Breast epithelium (tissue), 4 donors: Measurements from ENCODE around the gene CASP3. TPM values are rescaled to one million over a fixed set of nuclear protein-coding genes. Genes with fewer than 3 reads are reported as not detected.
"Not testable (repeated sequence)": the region's sequence is repeated elsewhere in the genome, so short reads cannot be mapped to it uniquely, and the experiment has no call there.

ENCODE experiments used
- DNase-seq, 2 donors: peaks; one replicate each; pipeline ENCODE4 v3.0.0-alpha.2; 2019; ENCODE audit warnings: low spot score in 2 of 2
- H3K27ac ChIP-seq, 2 donors: fragments of 200-600 bp; sonication (generic) in 1 of 2; one replicate each; pipeline ENCODE4 v1.5.1; 2016 to 2019; ENCODE audit warnings: mild to moderate bottlenecking in 1 of 2
- H3K27me3 ChIP-seq, 2 donors: fragments of 200-600 bp; sonication (generic) in 1 of 2; one replicate each; pipeline versions ENCODE4 v1.5.1 to v1.6.0; 2017 to 2019; ENCODE audit warnings: control low read depth in 1 of 2, mild to moderate bottlenecking in 1 of 2
- H3K36me3 ChIP-seq: fragments of 200-600 bp; one replicate; pipeline ENCODE4 v1.5.1; 2019
- H3K4me1 ChIP-seq, 2 donors: fragments of 200-600 bp; sonication (generic); one replicate each; pipeline ENCODE4 v1.5.1; 2016 to 2019; ENCODE audit warnings: control low read depth in 1 of 2
- H3K4me3 ChIP-seq, 3 donors: fragments of 200-600 bp; sonication (generic); 1 replicate in 2 of 3; 2 replicates in 1 of 3; pipeline ENCODE4 v1.5.1; 2016 to 2019; ENCODE audit warnings: mild to moderate bottlenecking in 3 of 3, moderate library complexity in 2 of 3
- H3K9me3 ChIP-seq, 2 donors: fragments of 200-600 bp; sonication (generic) in 1 of 2; one replicate each; pipeline ENCODE4 v1.5.1; 2016 to 2019; ENCODE audit warnings: control low read depth in 1 of 2
- POLR2A ChIP-seq: fragments of 450-650 bp; IDR thresholded peaks from one replicate; pipeline ENCODE4 v1.6.1; 2016; ENCODE audit warnings: antibody characterized with exemption, mild to moderate bottlenecking, moderate library complexity
- POLR2AphosphoS5 ChIP-seq, 3 donors: sonication (generic); formaldehyde crosslinking; IDR thresholded peaks; one replicate each; pipeline ENCODE4 v1.6.1; 2017; ENCODE audit warnings: antibody characterized with exemption in 3 of 3
- intact Hi-C: fragments of 100-400 bp; cut with DNase I; formaldehyde crosslinking; loops from one replicate; pipeline ENCODE4 v1.15.1; 2023; ENCODE audit warnings: low total_unique reads
- total RNA-seq, 3 donors: library from RNA; depleted of rRNA; stranded (reverse); fragments of >200 nt; gene quantifications; one replicate each; pipeline ENCODE4 v1.1.0, GENCODE V29; 2016
- TF ChIP-seq, protein P1 (sequence below), 3 donors: fragments of 450-650 bp; IDR thresholded peaks; one replicate each; pipeline ENCODE4 v1.5.1; 2016 to 2017; ENCODE audit warnings: antibody characterized with exemption in 3 of 3, mild to moderate bottlenecking in 3 of 3, moderate library complexity in 3 of 3

Gene CASP3
- total RNA-seq, 3 donors from 2014 or later: 16.4 to 20.9 (median 16.6) TPM

DNA sequence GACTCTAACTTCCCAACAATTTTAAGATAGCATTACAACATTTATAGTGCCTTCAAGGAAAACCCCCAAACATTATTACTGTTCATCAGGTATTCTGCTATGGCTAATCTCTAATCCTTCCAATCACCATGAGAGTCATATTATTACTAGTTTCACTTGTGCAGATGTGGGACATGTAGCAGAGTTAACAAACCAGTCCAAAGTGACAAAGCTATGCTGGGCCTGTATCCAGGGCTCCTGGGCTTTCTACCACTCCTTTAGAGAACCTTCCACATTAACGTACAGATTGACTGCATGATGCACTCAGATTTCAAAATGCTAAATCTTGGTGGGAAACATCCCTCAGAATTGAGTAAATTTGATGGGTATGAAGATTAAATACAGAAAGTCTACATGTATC is 16.4 kb downstream of the CASP3 start:
- DNase-seq: no peak
- Histone ChIP-seq H3K27me3 (no peaks in the 10 kb centered on the region), H3K36me3 (no peaks in the 10 kb centered on the region), H3K9me3 (no peaks in the 10 kb centered on the region), H3K27ac (no peak overlapping the region), H3K4me1 (no peaks in the 10 kb centered on the region), H3K4me3 (no peak overlapping the region)
- TF ChIP-seq, protein P1, sequence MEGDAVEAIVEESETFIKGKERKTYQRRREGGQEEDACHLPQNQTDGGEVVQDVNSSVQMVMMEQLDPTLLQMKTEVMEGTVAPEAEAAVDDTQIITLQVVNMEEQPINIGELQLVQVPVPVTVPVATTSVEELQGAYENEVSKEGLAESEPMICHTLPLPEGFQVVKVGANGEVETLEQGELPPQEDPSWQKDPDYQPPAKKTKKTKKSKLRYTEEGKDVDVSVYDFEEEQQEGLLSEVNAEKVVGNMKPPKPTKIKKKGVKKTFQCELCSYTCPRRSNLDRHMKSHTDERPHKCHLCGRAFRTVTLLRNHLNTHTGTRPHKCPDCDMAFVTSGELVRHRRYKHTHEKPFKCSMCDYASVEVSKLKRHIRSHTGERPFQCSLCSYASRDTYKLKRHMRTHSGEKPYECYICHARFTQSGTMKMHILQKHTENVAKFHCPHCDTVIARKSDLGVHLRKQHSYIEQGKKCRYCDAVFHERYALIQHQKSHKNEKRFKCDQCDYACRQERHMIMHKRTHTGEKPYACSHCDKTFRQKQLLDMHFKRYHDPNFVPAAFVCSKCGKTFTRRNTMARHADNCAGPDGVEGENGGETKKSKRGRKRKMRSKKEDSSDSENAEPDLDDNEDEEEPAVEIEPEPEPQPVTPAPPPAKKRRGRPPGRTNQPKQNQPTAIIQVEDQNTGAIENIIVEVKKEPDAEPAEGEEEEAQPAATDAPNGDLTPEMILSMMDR (IDR thresholded peaks at IDR 0.05): no peak
- TF ChIP-seq POLR2AphosphoS5 (IDR thresholded peaks at IDR 0.05) (no peak), POLR2A (no peak)
- intact Hi-C loops: no loop called here

DNA sequence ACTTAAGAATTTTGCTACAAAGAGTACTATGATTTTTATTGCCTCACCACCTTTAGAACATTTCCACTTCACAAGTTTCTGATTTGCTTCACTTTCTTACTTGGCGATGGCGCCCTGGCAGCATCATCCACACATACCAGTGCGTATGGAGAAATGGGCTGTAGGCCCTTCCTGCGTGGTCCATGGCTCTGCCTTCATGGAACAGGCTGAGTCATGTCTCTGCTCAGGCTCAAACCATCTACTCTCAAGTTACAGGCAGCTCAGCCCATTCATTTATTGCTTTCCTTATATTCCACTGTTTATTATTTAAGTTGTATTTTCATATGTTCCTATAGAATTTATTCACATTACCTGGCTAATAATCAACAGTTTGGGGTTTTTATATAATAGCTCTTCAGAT is 21.1 kb downstream of the CASP3 start:
- no peaks in the 10 kb centered on the region for H3K36me3 ChIP-seq
- no peaks in the 10 kb centered on the region for H3K27me3 ChIP-seq
- H3K27ac ChIP-seq: no peak overlapping the region
- H3K4me1 ChIP-seq: no peaks in the 10 kb centered on the region
- no peak for DNase-seq
- no peak overlapping the region for H3K4me3 ChIP-seq
- no peaks in the 10 kb centered on the region for H3K9me3 ChIP-seq
- TF ChIP-seq POLR2A: no peak
- TF ChIP-seq, protein P1 (IDR thresholded peaks at IDR 0.05): no peak
- no peak for TF ChIP-seq POLR2AphosphoS5 (IDR thresholded peaks at IDR 0.05)
- intact Hi-C loops: no loop called here

DNA sequence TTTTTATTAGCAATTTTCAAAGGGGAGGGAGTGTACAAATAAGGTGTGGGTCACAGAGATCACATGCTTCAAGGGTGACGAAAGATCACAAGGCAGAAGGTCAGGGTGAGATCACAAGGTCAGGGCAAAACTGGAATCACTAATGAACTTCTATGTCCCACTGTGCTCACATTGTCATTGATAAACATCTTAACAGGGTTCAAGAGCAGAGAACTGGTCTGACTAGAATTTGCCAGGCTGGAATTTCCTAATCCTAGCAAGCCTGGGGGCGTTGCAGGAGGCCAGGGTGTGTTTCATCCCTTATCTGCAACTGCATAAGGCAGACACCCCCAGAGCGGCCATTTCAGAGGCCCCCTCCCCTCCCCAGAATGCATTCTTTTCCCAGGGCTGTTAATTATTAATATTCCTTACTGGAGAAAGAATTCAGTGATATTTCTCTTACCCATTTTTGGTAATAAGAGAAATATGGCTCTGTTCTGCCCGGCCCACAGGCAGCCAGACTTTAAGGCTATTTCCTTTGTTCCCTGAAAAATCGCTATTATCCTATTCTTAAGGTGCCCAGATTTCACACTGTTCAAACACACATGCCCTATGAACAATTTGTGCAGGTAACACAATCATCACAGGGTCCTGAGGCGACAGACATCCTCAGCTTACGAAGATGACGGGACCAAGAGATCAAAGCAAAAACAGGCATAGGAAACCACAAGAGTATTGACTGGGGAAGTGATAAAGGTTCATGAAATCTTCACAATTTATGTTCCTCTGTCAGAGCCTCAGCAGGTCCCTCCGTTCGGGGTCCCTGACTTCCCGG is 23.3 kb downstream of the CASP3 start:
- H3K4me1 ChIP-seq, H3K27ac ChIP-seq, H3K36me3 ChIP-seq, DNase-seq, intact Hi-C loops, H3K27me3 ChIP-seq, H3K4me3 ChIP-seq, H3K9me3 ChIP-seq: not testable (repeated sequence)

DNA sequence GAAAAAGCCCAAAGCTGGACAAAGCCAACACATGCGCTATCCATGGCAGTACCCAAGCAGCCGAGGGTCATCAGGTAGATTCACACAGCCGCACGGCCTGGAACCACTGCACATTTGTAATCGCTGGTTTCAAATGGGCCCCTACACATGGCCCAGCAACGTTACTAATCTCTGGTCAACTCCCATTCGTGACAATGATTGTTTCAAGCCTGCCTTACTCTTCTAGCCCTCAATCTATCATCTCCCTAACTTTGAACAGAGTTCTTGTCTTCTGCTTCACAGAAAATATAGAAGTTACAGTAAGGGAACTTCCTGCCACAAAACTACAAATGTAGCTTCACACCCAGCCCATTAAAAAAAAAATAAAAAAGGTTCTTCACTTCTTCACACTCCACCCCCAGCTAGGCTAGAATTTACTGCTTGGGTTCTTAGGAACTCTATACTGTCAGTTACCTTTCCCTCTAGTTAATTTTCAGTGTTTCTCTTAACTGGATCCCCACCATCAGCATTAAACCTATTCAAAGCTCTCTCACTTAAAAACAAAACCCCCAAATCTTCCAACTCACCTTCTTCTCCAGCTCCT is 24.2 kb downstream of the CASP3 start:
- H3K36me3 ChIP-seq: no peaks in the 10 kb centered on the region
- H3K4me1 ChIP-seq: no peaks in the 10 kb centered on the region
- intact Hi-C loops: no loop called here
- H3K27me3 ChIP-seq: no peaks in the 10 kb centered on the region
- H3K27ac ChIP-seq: no peak overlapping the region
- H3K9me3 ChIP-seq: no peaks in the 10 kb centered on the region
- H3K4me3 ChIP-seq: no peak overlapping the region
- DNase-seq: no peak
- TF ChIP-seq POLR2A (no peak), POLR2AphosphoS5 (IDR thresholded peaks at IDR 0.05) (no peak)
- TF ChIP-seq, protein P1 (IDR thresholded peaks at IDR 0.05): no peak

DNA sequence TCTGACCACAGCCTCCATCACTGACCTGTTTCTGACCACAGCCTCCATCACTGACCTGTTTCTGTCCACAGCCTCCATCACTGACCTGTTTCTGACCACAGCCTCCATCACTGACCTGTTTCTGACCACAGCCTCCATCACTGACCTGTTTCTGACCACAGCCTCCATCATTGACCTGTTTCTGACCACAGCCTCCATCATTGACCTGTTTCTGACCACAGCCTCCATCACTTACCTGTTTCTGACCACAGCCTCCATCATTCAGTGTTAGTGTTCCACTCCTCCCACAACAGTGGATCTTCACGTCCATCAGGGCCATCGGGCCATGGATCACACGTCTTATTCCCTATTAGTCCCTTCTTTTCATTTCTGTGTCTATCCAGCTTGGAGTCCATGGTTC is 24.7 kb downstream of the CASP3 start:
- H3K4me3 ChIP-seq, DNase-seq, H3K27ac ChIP-seq, H3K36me3 ChIP-seq, H3K27me3 ChIP-seq, H3K9me3 ChIP-seq, intact Hi-C loops, H3K4me1 ChIP-seq: not testable (repeated sequence)

DNA sequence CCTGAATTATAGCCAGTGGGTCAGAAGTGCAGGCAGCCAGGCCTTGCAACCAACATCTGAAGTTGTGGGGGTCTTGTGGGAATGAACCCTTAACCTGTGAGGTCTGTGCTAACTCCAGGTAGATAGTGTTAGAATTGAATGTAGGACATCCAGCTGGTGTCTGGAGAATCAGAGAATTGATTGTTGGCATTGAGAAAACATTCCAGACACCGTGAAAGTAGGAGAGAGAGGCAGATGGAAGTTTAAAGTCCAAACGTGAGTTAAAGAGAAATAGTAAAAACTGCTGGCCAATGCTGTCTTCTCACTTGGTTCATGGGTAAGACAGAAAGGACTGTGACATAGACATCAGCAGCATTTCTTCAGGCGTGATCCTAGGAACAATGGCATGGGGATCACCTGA is 27.7 kb downstream of the CASP3 start:
- intact Hi-C loops: no loop called here
- TF ChIP-seq, protein P1 (IDR thresholded peaks at IDR 0.05): no peak
- no peak for TF ChIP-seq POLR2A
- no peak for TF ChIP-seq POLR2AphosphoS5 (IDR thresholded peaks at IDR 0.05)
- Histone ChIP-seq H3K36me3 (no peaks in the 10 kb centered on the region), H3K27ac (no peak overlapping the region), H3K27me3 (no peaks in the 10 kb centered on the region), H3K9me3 (no peaks in the 10 kb centered on the region), H3K4me1 (no peaks in the 10 kb centered on the region), H3K4me3 (no peak overlapping the region)
- DNase-seq: no peak
